ENCODE results near the gene ZFYVE26.

DNA sequence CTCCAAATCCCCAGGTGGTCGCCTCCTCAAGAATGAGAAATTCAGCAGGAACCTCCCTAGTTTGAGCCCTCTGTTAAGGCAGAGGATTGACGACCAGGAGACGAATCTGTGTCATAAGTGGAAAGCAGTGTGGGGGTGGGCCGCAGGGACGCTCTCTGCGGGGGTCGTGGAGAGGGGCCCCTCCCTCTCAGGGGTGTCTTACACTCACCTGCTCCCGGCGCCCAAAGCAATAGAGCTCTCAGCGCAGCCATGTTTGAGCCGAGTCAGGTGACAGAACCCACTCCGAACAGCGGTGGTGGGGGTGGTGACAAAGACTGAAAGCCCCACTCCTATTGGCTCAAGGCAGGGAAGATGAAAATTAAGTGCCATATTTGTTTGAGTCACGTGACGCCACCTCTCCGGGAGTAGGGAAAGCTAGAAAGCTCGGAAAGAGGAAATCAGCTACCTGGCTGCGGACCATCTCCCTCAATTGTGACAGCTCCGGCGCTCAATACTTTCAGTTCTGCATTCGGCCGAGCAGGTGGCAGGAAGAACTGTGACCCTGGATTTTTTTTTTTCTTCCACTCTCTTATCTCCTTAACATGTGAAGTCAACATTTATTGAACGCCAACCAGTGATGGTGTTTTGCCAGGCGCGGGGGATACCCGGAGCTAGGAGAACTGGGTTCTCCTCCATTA lies at the start of gene ZFYVE26:
- TF ChIP-seq, protein P1, sequence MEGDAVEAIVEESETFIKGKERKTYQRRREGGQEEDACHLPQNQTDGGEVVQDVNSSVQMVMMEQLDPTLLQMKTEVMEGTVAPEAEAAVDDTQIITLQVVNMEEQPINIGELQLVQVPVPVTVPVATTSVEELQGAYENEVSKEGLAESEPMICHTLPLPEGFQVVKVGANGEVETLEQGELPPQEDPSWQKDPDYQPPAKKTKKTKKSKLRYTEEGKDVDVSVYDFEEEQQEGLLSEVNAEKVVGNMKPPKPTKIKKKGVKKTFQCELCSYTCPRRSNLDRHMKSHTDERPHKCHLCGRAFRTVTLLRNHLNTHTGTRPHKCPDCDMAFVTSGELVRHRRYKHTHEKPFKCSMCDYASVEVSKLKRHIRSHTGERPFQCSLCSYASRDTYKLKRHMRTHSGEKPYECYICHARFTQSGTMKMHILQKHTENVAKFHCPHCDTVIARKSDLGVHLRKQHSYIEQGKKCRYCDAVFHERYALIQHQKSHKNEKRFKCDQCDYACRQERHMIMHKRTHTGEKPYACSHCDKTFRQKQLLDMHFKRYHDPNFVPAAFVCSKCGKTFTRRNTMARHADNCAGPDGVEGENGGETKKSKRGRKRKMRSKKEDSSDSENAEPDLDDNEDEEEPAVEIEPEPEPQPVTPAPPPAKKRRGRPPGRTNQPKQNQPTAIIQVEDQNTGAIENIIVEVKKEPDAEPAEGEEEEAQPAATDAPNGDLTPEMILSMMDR (IDR thresholded peaks at IDR 0.05): no peak
- TF ChIP-seq POLR2A (IDR thresholded peaks at IDR 0.05): peak; percentile 39 to 42

Measured in uterus (tissue), 2 donors.